CD14-positive monocyte (primary cell): ENCODE results near the gene CDH13. TPM values are rescaled to one million over a fixed set of nuclear protein-coding genes. Genes with fewer than 3 reads are reported as not detected.

ENCODE experiments used
- DNase-seq, 3 donors: peaks; one replicate each; pipeline ENCODE4 v3.0.0-alpha.2; 2011 to 2022
- H2AFZ ChIP-seq: 2 replicates; pipeline ENCODE4 v1.6.0; 2012; ENCODE audit warnings: mild to moderate bottlenecking, low read depth, low read length, inconsistent platforms; ENCODE audit not compliant: insufficient read depth, poor library complexity, severe bottlenecking
- H3K27ac ChIP-seq, 2 donors: 1 replicate in 1 of 2; 2 replicates in 1 of 2; pipeline ENCODE4 v1.5.1; 2012 to 2013; ENCODE audit warnings: low read length in 2 of 2, control low read depth in 1 of 2, inconsistent platforms in 1 of 2, low read depth in 1 of 2, mild to moderate bottlenecking in 1 of 2
- H3K27me3 ChIP-seq, 2 donors: one replicate each; pipeline versions ENCODE4 v1.6.0 to v1.6.1; 2011 to 2013; ENCODE audit warnings: low read length in 2 of 2; ENCODE audit not compliant: control insufficient read depth in 2 of 2, insufficient read depth in 2 of 2
- H3K36me3 ChIP-seq, 2 donors: replicated peaks in 1 of 2; 1 replicate in 1 of 2; 2 replicates in 1 of 2; pipeline versions ENCODE4 v1.5.1 to v1.6.1; 2012 to 2013; ENCODE audit warnings: low read length in 2 of 2, control low read depth in 1 of 2, inconsistent platforms in 1 of 2, mild to moderate bottlenecking in 1 of 2; ENCODE audit not compliant: insufficient read depth in 2 of 2, control insufficient read depth in 1 of 2
- H3K4me1 ChIP-seq, 2 donors: 1 replicate in 1 of 2; 2 replicates in 1 of 2; pipeline versions ENCODE4 v1.5.1 to v1.6.1; 2012 to 2013; ENCODE audit warnings: low read length in 2 of 2, control low read depth in 1 of 2, inconsistent platforms in 1 of 2, mild to moderate bottlenecking in 1 of 2, moderate library complexity in 1 of 2; ENCODE audit not compliant: insufficient read depth in 2 of 2, control insufficient read depth in 1 of 2
- H3K4me2 ChIP-seq: replicated peaks from 2 replicates; pipeline ENCODE3; 2012; ENCODE audit warnings: low read length, moderate library complexity, mild to moderate bottlenecking; ENCODE audit not compliant: poor library complexity, severe bottlenecking; ENCODE audit errors: extremely low read depth
- H3K4me3 ChIP-seq, 3 experiments: fragments of 200-600 bp in 1 of 3; sonication (generic) in 1 of 3; replicated peaks in 1 of 3; 1 replicate in 2 of 3; 2 replicates in 1 of 3; pipeline ENCODE4 v1.5.1; 2011 to 2013; ENCODE audit warnings: low read length in 3 of 3, mild to moderate bottlenecking in 3 of 3, control low read depth in 2 of 3, low read depth in 2 of 3, inconsistent platforms in 1 of 3, moderate library complexity in 1 of 3
- H3K79me2 ChIP-seq: 2 replicates; pipeline ENCODE4 v1.6.0; 2012; ENCODE audit warnings: mild to moderate bottlenecking, control low read depth, inconsistent platforms, low read length, moderate library complexity; ENCODE audit not compliant: insufficient read depth
- H3K9ac ChIP-seq: 2 replicates; pipeline ENCODE4 v1.6.0; 2017; ENCODE audit warnings: low read length, mild to moderate bottlenecking; ENCODE audit not compliant: insufficient read depth, poor library complexity, severe bottlenecking
- H3K9me3 ChIP-seq, 2 donors: replicated peaks in 1 of 2; 1 replicate in 1 of 2; 2 replicates in 1 of 2; pipeline versions ENCODE4 v1.5.1 to v1.6.1; 2012 to 2013; ENCODE audit warnings: low read length in 2 of 2, control low read depth in 1 of 2; ENCODE audit not compliant: control insufficient read depth in 1 of 2, insufficient read depth in 1 of 2
- H4K20me1 ChIP-seq: 2 replicates; pipeline ENCODE4 v1.6.0; 2012; ENCODE audit warnings: mild to moderate bottlenecking, low read length, control low read depth, moderate library complexity; ENCODE audit not compliant: insufficient read depth
- H3K27ac Mint-ChIP-seq, 7 donors: one replicate each; pipeline ENCODE4 v1.8.0; 2020; ENCODE audit warnings: mild to moderate bottlenecking in 7 of 7, mixed read lengths in 7 of 7, moderate library complexity in 6 of 7, inconsistent platforms in 2 of 7
- H3K27me3 Mint-ChIP-seq, 3 donors: one replicate each; pipeline ENCODE4 v1.8.0; 2021 to 2022; ENCODE audit warnings: low read depth in 3 of 3, mild to moderate bottlenecking in 3 of 3, mixed read lengths in 3 of 3, moderate library complexity in 3 of 3, inconsistent platforms in 1 of 3
- H3K36me3 Mint-ChIP-seq, 2 donors: one replicate each; pipeline ENCODE4 v1.8.0; 2020; ENCODE audit warnings: mixed read lengths in 2 of 2, inconsistent platforms in 1 of 2, mild to moderate bottlenecking in 1 of 2
- H3K4me1 Mint-ChIP-seq: one replicate; pipeline ENCODE4 v1.8.0; 2020; ENCODE audit warnings: mild to moderate bottlenecking, mixed read lengths
- H3K4me3 Mint-ChIP-seq, 2 donors: one replicate each; pipeline ENCODE4 v1.8.0; 2020; ENCODE audit warnings: mild to moderate bottlenecking in 2 of 2, mixed read lengths in 2 of 2, moderate library complexity in 1 of 2
- H3K9me3 Mint-ChIP-seq, 7 donors: one replicate each; pipeline ENCODE4 v1.8.0; 2020 to 2022; ENCODE audit warnings: mixed read lengths in 7 of 7, mild to moderate bottlenecking in 6 of 7, moderate library complexity in 6 of 7, inconsistent platforms in 2 of 7
- WGBS: methylation state at CpG from one replicate; pipeline ENCODE4 v1.1.5; 2013; ENCODE audit warnings: missing lambda C conversion rate; ENCODE audit not compliant: insufficient coverage; 5-methylcytosine and 5-hydroxymethylcytosine counted together
- intact Hi-C, 2 donors: fragments of 100-400 bp; cut with micrococcal nuclease; formaldehyde crosslinking; loops; one replicate each; pipeline versions ENCODE4 v1.15.0 to v1.15.1; 2023
- polyA plus RNA-seq, 3 donors: library from polyadenylated mRNA; depleted of rRNA in 1 of 3; unstranded in 2 of 3; stranded (reverse) in 1 of 3; fragments of 300-500 nt in 2 of 3; fragments of >200 nt in 1 of 3; fragmentation: Illumina TruSeq in 2 of 3; gene quantifications; 1 replicate in 2 of 3; 2 replicates in 1 of 3; pipeline ENCODE4 v1.2.3, GENCODE V29; 2012 to 2021
- TF ChIP-seq, protein P1 (sequence below): fragments of 200-600 bp; IDR thresholded peaks from one replicate; pipeline ENCODE4 v1.8.0; 2022; ENCODE audit warnings: antibody characterized with exemption, mild to moderate bottlenecking

CDH13 gene
- polyA plus RNA-seq, 3 donors = 0.13 to 0.19 TPM; not detected in 1

DNA sequence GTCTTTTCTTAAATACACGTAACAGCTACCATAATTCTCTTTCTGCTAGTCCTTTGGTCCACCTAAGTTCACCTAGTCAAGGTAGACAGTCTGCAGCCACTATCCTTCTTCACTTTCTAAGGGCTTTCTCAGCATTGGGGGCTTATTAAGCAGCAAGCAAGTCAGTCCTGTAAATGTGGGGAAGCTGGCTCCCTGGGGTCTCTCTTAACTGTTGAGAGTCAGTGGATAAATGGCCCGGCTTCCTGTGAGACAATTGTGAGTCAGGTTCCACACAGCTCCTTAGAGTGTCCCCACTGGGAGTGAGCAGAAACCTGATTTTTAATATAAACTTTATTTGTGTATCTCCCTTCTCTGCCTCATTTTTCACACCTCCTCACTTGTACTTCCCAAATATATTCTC, 132.1 kb downstream of the CDH13 start:
- TF ChIP-seq, protein P1, sequence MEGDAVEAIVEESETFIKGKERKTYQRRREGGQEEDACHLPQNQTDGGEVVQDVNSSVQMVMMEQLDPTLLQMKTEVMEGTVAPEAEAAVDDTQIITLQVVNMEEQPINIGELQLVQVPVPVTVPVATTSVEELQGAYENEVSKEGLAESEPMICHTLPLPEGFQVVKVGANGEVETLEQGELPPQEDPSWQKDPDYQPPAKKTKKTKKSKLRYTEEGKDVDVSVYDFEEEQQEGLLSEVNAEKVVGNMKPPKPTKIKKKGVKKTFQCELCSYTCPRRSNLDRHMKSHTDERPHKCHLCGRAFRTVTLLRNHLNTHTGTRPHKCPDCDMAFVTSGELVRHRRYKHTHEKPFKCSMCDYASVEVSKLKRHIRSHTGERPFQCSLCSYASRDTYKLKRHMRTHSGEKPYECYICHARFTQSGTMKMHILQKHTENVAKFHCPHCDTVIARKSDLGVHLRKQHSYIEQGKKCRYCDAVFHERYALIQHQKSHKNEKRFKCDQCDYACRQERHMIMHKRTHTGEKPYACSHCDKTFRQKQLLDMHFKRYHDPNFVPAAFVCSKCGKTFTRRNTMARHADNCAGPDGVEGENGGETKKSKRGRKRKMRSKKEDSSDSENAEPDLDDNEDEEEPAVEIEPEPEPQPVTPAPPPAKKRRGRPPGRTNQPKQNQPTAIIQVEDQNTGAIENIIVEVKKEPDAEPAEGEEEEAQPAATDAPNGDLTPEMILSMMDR = no peak
- Mint-ChIP-seq H3K9me3 (peaks cover 0 to 6% (median 0%) of the 10 kb centered on the region in 7 donors), H3K27me3 (peaks cover 1 to 4% (median 2%) of the 10 kb centered on the region in 3 donors), H3K4me3 (no peak overlapping the region), H3K27ac (no peak overlapping the region), H3K4me1 (peaks cover 2% of the 10 kb centered on the region), H3K36me3 (no peaks in the 10 kb centered on the region)
- no peaks in the 10 kb centered on the region for H3K79me2 ChIP-seq
- no peaks in the 10 kb centered on the region for H4K20me1 ChIP-seq
- no peak overlapping the region for H3K4me2 ChIP-seq
- H3K4me1 ChIP-seq = no peaks in the 10 kb centered on the region
- no peak overlapping the region for H2AFZ ChIP-seq
- WGBS = 83% methylated on average over 1 of the region's 2 CpGs
- no peaks in the 10 kb centered on the region for H3K9me3 ChIP-seq
- no peak overlapping the region for H3K4me3 ChIP-seq
- H3K9ac ChIP-seq = no peak overlapping the region
- H3K27ac ChIP-seq = no peak overlapping the region
- intact Hi-C loops = no loop called here
- H3K27me3 ChIP-seq = no peaks in the 10 kb centered on the region
- no peak for DNase-seq
- H3K36me3 ChIP-seq = no peaks in the 10 kb centered on the region

DNA sequence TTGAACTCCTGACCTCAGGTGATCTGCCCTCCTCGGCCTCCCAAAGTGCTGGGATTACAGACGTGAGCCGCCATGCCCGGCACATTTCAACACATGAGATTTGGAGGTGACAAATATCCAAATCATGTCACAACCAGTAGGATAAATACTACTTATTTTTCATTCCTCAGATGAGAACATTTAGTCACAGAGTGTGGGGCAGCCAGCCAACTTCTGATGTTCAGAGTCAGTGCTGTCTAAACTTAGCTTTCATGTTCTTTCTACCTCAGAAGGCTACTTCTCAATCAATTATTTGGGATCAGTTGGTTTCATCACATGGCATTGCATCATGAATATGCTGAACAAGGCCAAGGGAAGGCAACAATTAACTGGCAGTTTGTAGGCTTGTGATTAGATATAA, 134.5 kb downstream of the CDH13 start:
- TF ChIP-seq, protein P1 = no peak
- Mint-ChIP-seq H3K27me3 (peaks cover 1 to 6% (median 4%) of the 10 kb centered on the region in 3 donors), H3K4me1 (peaks cover 2% of the 10 kb centered on the region), H3K9me3 (peaks cover 0 to 6% (median 2%) of the 10 kb centered on the region in 7 donors), H3K4me3 (no peak overlapping the region), H3K27ac (no peak overlapping the region), H3K36me3 (no peaks in the 10 kb centered on the region)
- no peak for DNase-seq
- 100% methylated on average over 4 of the region's 4 CpGs for WGBS
- H3K9me3 ChIP-seq = no peaks in the 10 kb centered on the region
- intact Hi-C loops = no loop called here
- no peak overlapping the region for H3K27ac ChIP-seq
- no peaks in the 10 kb centered on the region for H4K20me1 ChIP-seq
- no peaks in the 10 kb centered on the region for H3K36me3 ChIP-seq
- H3K4me1 ChIP-seq = no peaks in the 10 kb centered on the region
- H3K79me2 ChIP-seq = no peaks in the 10 kb centered on the region
- no peak overlapping the region for H2AFZ ChIP-seq
- no peaks in the 10 kb centered on the region for H3K27me3 ChIP-seq
- H3K9ac ChIP-seq = no peak overlapping the region
- no peak overlapping the region for H3K4me3 ChIP-seq
- no peak overlapping the region for H3K4me2 ChIP-seq
